Stimulated activated CD4-positive, alpha-beta T cell treated with anti-CD3 and anti-CD28 coated beads, Interleukin-15, amount 100 ng/mL, for 24 hours (primary cell): ENCODE results near the gene LDLRAD4.

Experiments
- DNase-seq: peaks from one replicate; pipeline ENCODE4 v3.0.0-alpha.2; 2020

The LDLRAD4 gene

DNA sequence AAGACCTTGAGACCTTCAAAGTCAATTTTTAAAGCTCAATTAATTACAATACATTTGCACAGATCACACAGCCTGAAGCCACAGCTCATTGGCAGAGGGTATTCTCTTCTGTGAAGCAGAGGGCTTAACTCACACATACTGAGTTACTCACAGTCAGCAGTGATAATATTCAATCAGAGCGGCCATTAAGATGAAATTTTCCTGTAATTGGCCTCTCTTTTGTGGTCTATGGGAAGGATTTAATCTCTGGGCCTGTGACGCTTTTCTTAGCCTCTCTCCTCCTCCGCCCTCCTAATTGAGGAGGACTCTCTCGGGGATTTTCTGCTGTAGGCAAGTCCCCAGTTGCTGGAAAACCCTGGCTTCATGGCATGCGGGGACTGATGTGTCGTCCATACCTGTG lies 12.3 kb upstream of the LDLRAD4 start:
- no peak for DNase-seq

DNA sequence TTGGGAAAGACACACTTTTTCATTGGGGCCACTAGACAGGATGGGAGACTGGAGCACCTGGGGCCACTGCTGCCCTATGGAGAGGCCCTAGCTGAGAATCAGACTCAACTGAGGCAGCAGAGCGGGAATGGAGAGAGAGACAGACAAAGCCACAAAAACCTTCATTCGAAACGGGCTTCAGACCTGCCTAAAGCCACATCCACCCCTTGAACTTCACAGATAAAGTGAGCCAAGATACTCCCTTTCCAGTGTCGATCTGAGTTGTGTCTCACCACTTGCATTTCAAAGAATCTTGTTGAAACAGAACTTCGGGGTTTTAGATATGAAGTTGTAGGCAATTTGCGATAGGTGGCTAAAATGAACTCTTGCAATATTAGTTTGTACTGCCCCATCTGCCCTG lies 11.3 kb upstream of the LDLRAD4 start:
- DNase-seq = no peak

DNA sequence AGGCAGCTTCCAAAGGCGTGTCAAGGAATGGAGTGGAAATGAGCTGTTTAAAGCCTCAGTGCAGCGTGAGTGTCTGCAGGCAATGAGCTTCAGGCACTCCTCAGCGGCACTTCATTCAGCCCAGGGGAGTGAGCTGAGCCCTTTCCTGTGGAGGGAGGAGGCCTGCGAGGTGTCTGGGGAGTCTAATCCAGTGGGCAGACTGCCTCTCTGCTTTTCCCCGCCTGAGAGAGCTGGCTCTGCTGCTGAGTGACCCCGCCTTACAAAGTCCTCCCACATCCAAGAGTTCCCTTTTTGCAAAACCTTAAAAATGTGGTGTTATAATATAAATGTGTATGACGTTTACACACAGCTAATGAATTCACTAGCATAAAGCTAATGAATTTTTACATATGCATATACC lies 7.0 kb upstream of the LDLRAD4 start:
- DNase-seq = no peak

DNA sequence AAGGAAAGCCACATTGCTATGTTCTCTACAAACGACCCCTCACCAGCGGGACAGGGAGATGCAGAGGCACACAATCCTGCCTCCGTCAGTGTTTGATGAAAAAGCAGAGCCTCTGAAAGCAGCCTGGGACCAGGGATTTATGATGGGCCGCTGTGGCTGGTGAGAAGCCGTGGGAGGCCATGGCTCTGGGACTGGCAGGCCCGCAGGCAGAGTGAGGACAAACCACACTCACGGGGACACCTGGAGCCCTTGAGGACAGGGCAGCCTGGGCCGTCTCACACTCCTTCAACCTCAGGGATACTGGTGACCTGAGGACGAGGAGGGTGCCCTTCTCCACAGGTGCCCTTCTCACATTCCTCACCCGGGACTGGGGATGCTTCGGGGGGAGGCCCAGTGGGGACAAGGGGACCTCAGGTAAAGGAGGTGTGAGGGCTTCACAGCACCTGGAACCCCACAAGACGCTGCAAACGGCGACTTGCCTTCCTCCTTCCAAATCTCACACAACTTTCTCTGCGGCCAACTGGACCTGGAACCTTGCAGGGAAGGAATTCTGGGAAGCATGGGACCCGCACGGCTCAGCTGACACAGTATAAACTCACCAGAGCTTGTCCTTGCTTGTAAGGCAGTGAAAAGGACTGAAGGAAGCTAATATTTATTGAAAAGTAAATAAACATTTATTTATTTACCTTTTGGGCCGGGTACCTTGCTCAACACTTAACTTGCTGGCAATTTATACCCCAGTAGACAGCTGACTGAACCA lies 5.3 kb upstream of the LDLRAD4 start:
- DNase-seq = no peak

DNA sequence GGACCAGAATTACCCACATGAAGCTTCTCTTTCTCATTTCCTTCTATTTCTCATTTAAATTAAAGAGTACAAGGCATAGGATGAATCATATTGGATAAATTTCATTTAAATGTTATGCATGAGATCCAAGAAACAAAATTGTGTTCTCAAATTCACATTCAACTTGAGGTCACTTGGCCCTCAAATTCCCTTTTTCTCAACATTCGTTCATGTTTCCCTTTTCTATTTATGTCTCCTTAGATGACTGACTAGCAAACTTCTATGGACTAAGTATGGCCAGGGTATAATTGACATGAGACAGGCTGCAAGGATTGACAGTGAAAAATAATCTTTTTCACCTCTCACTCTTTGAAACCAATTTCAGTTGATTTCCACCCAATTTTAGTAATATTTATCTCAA lies 4.0 kb upstream of the LDLRAD4 start:
- no peak for DNase-seq

DNA sequence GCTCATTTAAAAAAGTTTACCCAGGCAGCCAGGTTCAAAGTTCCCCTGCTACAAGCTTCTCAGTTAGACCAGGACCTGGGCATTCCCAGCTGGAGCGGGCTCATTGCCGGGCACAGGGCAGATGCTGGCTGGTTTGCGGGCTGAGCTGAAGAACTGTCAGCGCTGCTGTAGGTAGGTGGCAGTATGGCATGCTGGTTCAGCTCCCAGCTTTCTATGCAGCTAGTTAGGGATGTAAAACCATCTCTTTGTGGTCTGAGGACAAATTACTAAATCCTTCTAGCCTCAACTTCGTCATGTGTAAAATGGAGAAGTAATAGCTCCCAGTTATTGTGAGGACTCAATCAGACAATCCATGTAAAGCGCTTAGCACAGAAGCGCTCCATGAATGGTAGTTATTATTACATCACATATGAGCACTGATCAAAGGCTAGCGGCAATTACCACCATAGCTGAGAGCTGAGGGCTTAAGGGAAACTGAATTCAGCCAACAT lies 2.4 kb upstream of the LDLRAD4 start:
- DNase-seq = peak; percentile 70

DNA sequence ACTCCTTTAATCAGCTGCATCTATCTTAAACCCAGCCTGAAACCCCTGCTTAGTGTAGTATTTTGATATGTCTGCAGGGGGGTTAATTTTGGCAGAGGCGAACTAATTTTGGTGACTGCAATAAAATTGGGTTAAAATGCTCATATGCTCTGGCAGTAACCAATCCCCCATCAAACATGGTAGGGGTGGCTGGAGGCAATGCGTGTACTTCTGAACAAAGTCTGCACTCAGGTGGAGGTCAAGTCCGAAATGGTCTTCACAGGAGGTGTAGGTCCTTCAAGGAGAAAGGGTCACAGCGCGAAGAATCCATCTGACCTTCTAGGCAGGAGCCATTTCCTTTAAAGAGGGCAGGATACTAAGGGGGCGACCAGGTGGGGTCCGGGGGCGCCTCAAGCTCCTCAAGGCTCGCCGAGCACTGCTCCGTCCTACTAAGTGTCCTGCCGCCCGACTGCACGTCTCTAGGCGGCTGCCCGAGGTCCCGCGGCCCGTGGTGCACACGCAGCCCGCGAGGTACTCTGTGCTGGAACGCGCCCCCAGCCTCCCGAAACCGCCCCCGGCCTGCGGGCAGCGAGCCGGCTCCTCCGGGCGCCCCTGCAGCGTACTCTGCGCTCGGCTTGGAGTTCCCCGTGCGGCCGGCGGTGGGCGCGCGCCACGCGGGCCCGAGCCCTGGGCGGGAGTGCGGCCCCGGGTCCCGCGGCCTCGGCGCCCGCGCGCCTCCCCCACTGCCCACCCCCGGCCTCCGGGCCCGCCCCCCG lies 1.7 kb upstream of the LDLRAD4 start:
- DNase-seq = peak; percentile 69

DNA sequence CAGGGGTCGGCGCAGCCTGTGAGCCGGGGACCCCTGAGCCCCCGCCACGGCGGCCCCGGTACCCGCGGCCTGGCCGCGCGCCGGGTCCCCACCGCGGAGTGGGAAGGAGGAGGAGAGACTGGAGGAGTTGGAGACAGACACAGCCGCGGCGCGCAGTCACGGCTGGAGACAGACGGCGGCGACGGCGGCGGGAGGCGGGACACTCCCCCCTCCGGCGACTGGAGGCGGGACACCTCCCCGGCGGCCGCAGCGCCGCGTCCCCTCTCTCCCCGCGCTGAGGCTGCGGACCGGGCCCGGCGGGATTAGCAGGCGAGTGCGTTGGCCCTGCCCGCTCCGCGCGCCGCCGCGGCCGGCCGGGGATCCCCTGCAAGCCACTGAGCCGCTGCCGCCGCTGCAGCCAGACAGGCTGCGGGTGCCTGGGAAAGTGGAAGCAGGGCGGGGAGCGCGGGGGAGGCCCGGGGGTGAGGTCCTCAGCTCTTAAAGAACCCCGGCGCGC lies 1.0 kb upstream of the LDLRAD4 start:
- DNase-seq = peak; percentile 72

DNA sequence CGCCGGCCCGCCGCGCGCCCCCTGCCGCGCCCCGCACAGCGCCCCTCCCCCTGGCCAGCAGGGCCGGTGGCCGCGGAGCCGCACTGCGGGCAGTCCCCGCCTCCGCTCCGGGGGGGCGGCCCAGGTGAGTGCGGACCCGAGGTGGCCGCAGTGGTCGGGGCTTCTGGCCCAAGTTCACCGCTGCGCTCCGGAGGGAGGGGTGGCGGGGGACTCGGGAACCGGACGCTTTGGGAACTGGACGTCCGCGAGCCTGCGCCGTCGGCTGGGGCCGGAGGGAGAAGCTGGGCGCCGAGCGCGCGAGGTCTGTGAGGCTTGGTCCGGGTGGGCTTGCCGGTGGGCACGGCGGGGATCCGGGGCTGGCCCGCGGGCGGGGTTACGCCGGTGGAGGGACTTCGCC lies 591 bp upstream of the LDLRAD4 start:
- peak; percentile 37 for DNase-seq

DNA sequence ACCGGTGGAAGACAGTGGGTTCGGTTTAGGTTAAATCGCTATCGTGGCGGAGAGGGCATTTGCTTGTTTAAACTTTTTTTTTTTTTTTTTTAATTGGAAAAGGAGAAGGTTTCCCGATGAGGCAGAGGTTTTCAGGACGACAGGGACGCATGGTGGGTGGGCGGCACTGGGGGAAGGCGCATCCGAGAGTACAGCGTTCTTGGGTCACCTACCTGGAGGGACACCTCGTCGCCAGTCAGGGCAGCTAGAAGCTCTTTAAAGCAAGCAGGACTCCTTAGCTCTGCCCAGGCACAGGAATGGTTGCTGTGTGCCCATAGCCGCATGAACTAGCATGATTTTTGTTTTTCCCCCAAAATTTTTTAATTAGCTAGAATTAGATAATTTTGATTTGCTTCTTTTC lies 437 bp downstream of the LDLRAD4 start:
- DNase-seq = no peak

DNA sequence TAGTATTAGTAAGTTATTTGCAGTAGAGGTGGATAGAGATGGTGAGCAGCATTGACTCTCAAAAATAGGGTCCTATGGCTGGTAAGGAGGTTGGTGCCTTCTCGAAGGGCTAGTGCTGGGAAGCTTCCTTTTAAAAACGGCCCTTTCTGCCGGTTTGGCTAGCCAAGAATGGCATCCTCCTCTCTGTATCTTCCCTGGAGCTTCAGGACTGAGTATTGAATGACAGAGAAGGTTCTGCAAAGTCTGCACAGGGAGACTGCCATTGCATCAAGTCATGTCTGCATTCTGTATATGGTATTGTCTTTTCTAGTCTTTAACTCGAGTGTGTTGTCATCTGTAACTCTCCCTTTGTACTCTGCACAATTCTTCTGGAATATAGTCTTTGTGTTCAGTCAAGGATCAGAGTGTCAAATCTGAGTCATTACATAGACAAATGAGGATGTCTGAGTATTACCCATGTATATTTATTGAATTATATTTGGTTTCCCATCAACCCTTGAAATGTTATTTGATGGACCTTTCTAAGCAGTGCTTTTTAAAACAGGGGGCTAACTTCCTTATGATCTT lies 1.1 kb downstream of the LDLRAD4 start:
- no peak for DNase-seq

DNA sequence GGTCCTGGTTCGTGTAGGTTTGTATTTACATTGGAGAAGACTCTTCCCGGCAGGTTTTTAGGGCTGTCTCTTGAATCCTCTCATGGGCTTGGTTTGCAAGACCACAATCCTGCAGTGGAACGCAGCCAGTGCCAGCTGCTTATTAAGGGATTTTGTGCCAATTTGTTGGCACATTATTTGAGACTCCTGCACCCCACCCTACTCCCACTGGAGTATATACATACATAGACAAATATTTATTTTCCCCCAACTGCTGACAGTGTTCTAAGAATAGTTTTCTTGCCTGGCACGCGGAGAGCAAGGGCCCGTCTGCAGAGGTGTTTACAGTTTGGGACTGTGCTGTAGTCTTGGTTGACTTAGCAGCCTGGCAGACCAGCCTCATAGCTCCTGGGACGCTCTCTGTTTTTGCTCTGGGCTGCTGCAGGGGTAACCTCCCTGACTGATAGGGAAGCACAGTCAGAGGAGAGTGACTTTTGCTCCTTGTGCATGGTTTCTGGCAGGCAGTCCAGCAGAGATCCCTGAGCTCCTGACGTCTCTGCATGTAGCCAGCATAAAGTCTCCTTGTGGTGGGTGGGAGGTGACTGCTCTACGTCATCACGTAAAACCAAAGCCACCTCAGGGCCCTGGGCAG lies 1.9 kb downstream of the LDLRAD4 start:
- no peak for DNase-seq

DNA sequence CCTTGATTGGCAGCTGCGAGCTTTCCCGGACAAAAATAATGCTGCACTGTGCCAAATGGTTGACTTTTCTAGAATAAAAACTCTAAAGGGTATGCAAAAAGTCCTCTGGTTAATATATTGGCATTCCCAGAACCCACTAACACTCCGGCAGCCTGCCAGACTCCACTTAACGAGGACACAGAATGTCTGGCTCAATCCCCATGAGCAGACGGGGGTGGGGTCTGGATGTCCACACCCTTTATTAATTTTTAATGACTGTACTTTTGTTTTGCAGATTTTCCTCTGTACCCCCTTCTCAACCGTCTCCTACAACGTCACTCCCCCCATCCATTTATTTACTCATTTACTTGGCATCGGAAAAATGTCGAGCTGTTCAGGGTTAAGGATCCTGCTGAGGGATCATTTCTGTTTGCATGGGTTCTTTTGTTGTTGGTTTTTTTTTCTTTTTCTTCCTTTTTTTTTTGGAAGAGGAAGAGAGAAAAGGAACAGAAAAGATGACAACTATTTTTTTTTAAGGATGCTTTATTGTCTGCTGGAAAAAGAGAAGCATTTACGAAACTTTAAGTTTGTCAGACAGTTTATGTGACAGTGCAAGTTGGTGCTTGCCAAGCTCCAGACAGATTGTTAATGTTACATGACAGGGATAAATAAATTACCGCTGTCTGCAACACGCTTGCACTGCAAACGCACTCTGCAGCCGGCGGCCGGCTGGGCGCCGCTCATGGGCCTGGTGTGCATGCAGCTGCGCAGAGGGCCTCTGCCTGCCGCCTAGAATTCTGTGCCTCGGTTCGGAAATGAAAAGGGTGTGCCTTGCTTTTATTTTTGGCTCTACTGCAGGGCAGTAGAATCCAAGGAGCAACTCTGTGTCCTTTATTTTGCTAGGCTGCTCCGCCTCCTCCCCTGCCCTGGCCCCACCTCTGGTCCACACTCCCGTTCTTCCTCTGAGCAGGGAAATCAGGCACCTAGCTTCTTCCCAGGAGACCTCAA lies 3.6 kb downstream of the LDLRAD4 start:
- DNase-seq = no peak

DNA sequence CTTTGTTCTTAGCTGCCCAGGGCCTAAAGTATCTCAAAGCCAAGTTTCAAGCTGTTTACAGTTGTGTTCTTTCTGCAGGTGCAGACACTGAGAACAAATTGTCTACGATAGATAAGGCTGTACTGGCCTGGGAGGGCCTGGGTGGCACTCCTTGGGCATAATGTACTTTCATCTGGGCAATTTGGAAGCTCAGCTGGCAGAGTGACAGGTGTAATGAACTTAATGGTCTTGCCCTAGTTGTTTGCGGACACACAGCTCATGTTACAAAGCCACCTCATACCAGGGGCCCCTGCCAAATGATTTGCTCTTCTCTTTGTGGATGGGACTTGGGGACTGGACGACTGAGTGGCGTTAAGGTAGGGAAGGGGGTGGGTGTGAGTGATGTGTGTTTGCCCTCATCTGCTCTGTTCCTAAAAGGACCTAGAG lies 4.3 kb downstream of the LDLRAD4 start:
- no peak for DNase-seq

DNA sequence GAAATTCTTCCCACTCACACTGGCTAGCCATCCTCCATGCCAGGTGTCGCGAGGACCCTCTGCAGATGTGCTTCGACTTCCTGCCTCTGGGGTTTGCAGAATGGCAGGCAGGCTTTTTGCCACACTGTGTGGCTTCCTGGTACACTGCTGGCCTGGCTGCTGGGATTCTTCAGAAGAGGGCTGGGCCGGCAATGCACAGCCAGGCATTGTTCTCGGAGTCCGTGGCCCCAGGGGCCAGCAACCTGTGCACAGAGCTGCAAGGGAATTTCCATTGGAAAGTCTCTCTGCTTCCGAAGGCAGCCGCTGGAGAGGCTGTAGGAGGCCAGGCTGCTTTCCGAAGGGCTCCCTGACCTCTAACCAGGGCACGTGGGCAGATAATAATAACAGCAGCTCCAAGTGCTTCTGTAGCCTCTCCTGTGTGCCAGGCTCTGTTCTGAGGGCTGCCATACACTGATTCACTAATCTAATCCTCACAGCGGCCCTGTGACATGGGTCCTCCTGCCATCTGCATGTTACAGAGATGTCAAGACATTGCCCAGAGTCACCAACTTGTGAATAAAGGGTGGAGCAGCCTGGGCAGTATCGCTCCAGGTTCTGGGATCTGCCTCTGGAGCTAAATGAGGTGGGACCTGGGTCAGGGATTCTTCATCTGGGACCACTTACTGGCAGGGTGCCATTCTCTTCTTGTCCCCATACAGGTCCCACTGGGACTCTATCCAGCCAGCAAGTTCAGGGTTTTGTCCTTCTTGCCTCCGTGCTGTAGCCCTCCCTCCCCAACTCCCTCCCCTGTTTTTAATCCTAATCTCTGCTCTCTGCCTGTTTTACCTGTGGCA lies 5.0 kb downstream of the LDLRAD4 start:
- DNase-seq = no peak

DNA sequence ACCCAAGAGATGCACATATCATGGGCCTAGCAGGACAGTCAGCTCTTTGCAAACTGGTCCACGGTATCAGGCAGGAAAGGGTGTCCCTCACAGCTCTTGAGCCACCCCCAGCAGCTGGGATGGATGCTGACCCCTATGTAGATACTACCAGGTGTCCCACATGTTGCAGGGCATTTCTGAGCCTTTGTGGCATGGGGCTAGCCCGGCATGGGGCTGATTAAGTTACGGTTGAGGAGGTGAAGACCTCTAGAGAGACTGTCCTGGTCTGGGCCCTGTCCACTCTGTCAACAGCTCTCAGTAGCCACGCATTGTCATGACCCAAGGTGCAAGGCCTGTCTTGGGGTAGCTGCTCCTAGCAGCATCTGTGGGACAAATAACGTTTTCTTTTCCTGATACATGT lies 6.7 kb downstream of the LDLRAD4 start:
- no peak for DNase-seq

DNA sequence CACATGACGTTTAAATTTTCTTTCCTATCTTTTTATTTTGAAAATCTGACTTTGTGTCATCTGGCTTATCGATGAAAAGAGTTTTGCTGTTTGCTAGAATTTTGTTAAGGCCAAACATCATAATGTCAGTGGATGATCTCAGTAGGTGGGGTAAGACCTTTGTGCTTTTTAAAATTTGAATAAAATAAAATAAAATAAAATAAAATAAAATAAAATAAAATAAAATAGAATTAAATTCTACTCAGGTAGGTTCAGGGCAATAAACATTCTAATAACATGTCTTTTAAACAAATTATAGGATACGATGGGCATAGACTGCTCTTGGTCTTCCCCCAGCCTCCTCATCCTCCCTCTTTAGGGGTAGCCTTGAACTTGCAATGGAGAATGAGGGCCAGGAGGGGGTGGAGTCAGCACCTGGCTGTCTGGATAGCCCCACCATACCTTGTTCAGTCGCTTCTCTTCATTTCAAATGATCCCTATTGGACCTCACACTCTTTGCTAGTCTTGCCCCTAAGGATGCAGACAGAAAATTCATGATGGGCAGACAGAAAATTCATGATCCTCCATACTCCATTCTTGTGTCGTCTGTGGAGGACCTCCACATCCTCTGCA lies 8.1 kb downstream of the LDLRAD4 start:
- no peak for DNase-seq

DNA sequence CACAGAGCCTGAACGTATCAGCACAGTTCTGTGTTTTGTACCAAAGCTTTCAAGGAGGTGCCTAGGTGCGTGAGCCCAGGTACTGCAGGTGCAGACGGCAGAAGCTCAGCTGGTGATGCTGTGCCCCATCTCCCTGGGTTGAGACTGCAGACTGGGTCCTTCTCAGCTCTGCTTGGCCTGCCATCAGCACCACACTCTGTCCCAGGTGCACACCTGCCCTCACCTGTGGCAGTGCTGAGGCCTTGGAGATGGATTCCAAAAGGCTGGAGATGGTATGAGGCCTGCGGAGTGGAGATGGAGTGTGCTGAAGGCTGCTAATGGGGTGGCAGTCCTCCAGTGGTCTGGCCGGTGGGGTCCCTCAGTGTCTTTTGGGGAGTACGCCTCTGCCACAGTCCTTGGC lies 9.3 kb downstream of the LDLRAD4 start:
- no peak for DNase-seq

DNA sequence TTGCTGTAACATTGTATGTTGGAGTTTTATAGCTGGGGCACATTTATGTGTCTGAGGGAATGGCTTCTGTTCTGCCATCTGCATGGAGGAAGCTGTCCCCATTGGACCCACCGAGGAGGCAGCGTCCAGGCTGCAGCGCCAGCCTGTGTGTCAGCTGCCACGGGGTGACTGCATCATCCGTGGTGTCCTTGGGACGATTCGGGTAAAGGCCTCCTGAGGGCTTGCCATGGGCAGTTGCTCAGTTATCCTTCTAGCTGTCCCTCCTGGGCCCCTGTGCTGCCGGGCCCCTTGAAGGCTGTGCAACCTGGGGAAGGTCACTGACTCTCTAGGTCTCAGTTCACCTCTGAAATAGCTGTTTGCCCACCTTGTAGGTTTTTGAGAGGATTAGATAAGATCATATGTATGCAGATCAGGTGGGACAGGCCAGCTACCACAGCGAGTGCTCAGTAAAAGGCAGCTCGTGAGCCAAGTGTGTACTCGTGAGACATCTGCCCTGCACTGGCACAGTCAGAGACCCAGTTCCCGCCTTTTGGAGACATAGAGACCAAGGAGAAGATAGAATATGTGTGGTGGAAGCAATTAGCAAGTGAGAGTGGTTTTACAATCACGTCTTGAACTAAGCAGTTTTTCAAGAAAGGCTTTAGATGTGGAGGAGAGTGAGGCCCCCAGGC lies 10.6 kb downstream of the LDLRAD4 start:
- no peak for DNase-seq

DNA sequence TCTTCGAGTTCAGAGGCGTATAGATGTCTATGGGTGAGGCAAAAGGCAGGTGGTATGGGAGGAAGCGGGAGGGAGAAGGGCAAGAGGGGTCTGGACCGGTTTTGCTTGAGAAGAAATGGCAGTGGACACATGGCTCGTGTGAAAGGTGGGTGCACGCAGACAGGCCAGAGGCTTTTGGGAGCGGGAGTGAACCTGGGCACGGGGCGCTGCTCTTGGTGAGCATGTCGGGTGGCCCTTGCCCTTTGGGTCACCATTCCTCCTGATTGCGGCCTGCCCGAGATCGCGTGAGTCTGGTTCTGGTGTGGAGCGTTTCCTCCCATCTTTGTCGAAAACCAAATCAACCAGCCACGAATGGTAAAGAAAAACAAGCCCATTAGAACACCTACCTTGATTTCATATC lies 12.6 kb downstream of the LDLRAD4 start:
- DNase-seq = no peak
